T-helper 1 cell treated with Interleukin-12 subunit alpha and Interleukin-12 subunit beta and Interleukin-4 antibody, amounts not matched to agents 30 ng/mL and 1 ng/mL, for 36 hours (primary cell): ENCODE results near the gene PYGO2. TPM values are rescaled to one million over a fixed set of nuclear protein-coding genes. Genes with fewer than 3 reads are reported as not detected.
"Not testable (repeated sequence)": the region's sequence is repeated elsewhere in the genome, so short reads cannot be mapped to it uniquely, and the experiment has no call there.

Source experiments
- intact Hi-C: fragments of 100-400 bp; cut with micrococcal nuclease; formaldehyde crosslinking; loops from one replicate; pipeline ENCODE4 v1.15.1; 2024
- total RNA-seq: library from RNA; stranded (reverse); gene quantifications from 2 replicates; pipeline ENCODE4 v1.2.3, GENCODE V29; 2022

Gene PYGO2
- total RNA-seq, 1 donor from 2014 or later, result 45.6 TPM

DNA sequence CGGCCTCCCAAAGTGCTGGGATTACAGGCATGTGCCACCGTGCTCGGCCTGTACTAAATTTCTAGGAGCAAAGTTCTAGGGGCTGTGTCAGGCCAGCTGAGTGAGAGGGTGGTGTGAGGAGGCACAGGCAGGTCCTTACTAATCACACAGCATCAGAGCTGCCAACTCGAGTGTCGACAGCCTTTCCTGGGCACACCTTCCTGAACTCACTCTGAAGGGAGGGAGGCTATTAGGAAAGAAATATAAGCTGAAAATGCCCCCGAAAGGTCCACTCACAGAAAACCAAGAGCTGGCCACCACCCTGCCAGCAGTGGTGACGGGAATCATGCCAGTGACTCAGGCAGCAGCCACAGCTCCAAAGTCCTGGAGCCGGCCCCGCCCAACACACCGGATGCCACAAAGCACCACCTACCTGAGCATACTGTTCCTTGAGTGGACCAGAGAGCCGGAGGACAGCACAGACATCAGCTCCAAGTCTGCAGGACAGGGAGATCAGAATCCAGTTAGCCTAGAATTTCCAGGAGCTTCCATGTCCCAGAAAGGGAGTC, 29.6 kb downstream of the PYGO2 start:
- intact Hi-C loops, result no loop called here

- intact Hi-C loops, result no loop called here
Observed at GRCh38 chr1:154926201-154926600, 35.4 kb downstream of the PYGO2 start.

- intact Hi-C loops, result no loop called here
Observed at GRCh38 chr1:154925335-154926170, 36.0 kb downstream of the PYGO2 start.

- intact Hi-C loops, result no loop called here
Observed at GRCh38 chr1:154923695-154924094, 37.9 kb downstream of the PYGO2 start.

DNA sequence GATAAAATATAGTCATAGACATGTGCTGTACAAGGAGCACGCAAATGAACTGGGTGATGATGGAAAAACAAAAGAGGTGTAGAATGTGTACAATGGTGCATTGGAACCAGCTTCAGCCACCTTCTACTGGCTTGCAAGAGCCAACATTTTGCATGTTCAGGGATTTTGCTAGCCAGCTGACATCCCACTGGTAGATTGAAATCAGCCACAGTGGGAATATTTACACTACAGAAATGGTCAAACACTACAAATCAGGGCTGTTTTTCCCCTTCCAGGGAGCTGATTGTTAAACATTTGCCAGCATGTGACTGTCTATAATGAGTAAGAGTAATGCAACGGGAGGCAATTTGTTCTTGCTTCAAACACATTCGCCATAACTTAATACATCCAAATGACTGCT, 48.3 kb downstream of the PYGO2 start:
- intact Hi-C loops, result no loop called here

GRCh38 chr1:154912755-154913154, 48.8 kb downstream of the PYGO2 start:
- intact Hi-C loops, result no loop called here

- intact Hi-C loops, result no loop called here
Observed at GRCh38 chr1:154911691-154912550, 49.7 kb downstream of the PYGO2 start.

- intact Hi-C loops, result no loop called here
Observed at GRCh38 chr1:154910851-154911250, 50.7 kb downstream of the PYGO2 start.

GRCh38 chr1:154908937-154909336, 52.6 kb downstream of the PYGO2 start:
- intact Hi-C loops, result no loop called here

DNA sequence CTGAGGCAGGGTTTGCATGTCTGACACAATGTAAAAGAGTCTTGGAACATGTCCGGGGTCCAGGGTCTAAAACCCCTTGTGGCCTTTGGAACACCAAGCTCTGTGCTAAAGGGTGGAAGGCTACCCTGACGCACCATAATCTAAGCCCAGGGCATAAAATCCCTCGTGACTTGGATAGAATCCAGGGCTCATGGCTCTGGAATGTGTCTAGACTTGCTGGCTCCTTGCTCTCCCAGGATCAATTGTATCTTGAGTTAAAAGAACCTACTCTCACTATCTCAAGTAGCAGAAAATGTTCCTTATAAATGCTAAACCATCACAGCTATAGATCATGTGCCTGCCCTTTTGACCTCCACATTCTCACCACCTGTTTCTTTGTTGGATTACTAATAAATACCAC, 53.5 kb downstream of the PYGO2 start:
- intact Hi-C loops, result not testable (repeated sequence)

Other genes starting within 250 kb of the PYGO2 start
- 0.07 and 0.27 TPM in 2 replicates for gene KCNN3, start 91.5 kb downstream of the PYGO2 start, total RNA-seq
- 35.1 and 35.3 TPM in 2 replicates for gene PMVK, start 25.1 kb downstream of the PYGO2 start, total RNA-seq
- 119 and 120 TPM in 2 replicates for gene PBXIP1, start 5.7 kb downstream of the PYGO2 start, total RNA-seq
- gene SHC1, start 9.0 kb upstream of the PYGO2 start, total RNA-seq, result 81.1 and 86.2 TPM in 2 replicates
- gene CKS1B, start 12.9 kb upstream of the PYGO2 start, total RNA-seq, result 104 and 112 TPM in 2 replicates
- gene FLAD1, start 21.6 kb upstream of the PYGO2 start, total RNA-seq, result 55.8 and 56.9 TPM in 2 replicates
- 0.93 and 0.98 TPM in 2 replicates for gene LENEP, start 31.8 kb upstream of the PYGO2 start, total RNA-seq
- gene ZBTB7B, start 41.0 kb upstream of the PYGO2 start, total RNA-seq, result 158 and 173 TPM in 2 replicates
- gene DCST2, start 72.0 kb upstream of the PYGO2 start, total RNA-seq, result 0.15 and 0.29 TPM in 2 replicates
- gene DCST1, start 72.0 kb upstream of the PYGO2 start, total RNA-seq, result not detected in 2 replicates
- 51.6 and 53.2 TPM in 2 replicates for gene ADAM15, start 89.5 kb upstream of the PYGO2 start, total RNA-seq
- 5.9 and 6.6 TPM in 2 replicates for gene EFNA4, start 102.0 kb upstream of the PYGO2 start, total RNA-seq
- gene EFNA3, start 117.1 kb upstream of the PYGO2 start, total RNA-seq, result 0.90 and 2.3 TPM in 2 replicates
- gene EFNA1, start 166.1 kb upstream of the PYGO2 start, total RNA-seq, result not detected in 2 replicates
- 27.9 and 32.5 TPM in 2 replicates for gene SLC50A1, start 174.1 kb upstream of the PYGO2 start, total RNA-seq
- 35.7 and 38.4 TPM in 2 replicates for gene DPM3, start 178.7 kb upstream of the PYGO2 start, total RNA-seq
- gene KRTCAP2, start 211.5 kb upstream of the PYGO2 start, total RNA-seq, result 224 and 225 TPM in 2 replicates
- gene TRIM46, start 212.1 kb upstream of the PYGO2 start, total RNA-seq, result 19.8 and 20.1 TPM in 2 replicates
- gene THBS3, start 246.1 kb upstream of the PYGO2 start, total RNA-seq, result 19.7 and 20.6 TPM in 2 replicates
- gene MTX1, start 246.9 kb upstream of the PYGO2 start, total RNA-seq, result 40.2 and 43.5 TPM in 2 replicates